K562 (cell line): Measurements from ENCODE around the gene EZH2. TPM values are rescaled to one million over a fixed set of nuclear protein-coding genes. Genes with fewer than 3 reads are reported as not detected.
A peak's percentile ranks its signal among the peaks of the same experiment; 100 is the strongest.

Experiments used
- ATAC-seq: fragments of 200-7000 bp; cut with Tn5 transposase; 3 replicates; pipeline ENCODE4 v1.9.1; 2020; ENCODE audit warnings: moderate library complexity
- BruUV-seq: library from RNA; stranded (reverse); fragments of 400-500 nt; replicated peaks from 2 replicates; lab custom pipeline; 2021; lab: Mats Ljungman, UMichigan
- CTCF ChIA-PET: fragments of 300-600 bp; formaldehyde crosslinking; extraction: SDS; loops from one replicate; lab custom pipeline; 2021; ENCODE audit warnings: low intra/inter-chr PET ratio; lab: Yijun Ruan, JAX
- POLR2A ChIA-PET: fragments of 300-600, 350-650 bp; sonication (Branson Sonifier 250); formaldehyde crosslinking; extraction: SDS; loops from one replicate; lab custom pipeline; 2021; ENCODE audit warnings: antibody characterized with exemption, inconsistent platforms; lab: Yijun Ruan, JAX
- DNase-seq, 4 experiments: peaks; one replicate each; pipeline versions ENCODE4 v3.0.0 to v3.0.0-alpha.2; 2011 to 2018; ENCODE audit warnings: low spot score in 3 of 4, mixed read lengths in 3 of 4; ENCODE audit errors: extremely low read depth in 1 of 4
- FAIRE-seq: peaks from 2 replicates; lab custom pipeline; 2011; peaks lifted over from hg19 to GRCh38; lab: Jason Lieb, UNC
- H2AFZ ChIP-seq: 2 replicates; pipeline ENCODE4 v1.6.0; 2011; ENCODE audit warnings: low read depth, low read length, control low read depth, inconsistent platforms
- H3K27ac ChIP-seq: fragments of 200-600 bp; 3 replicates; pipeline ENCODE4 v1.8.0; 2011; ENCODE audit warnings: low read depth, mild to moderate bottlenecking, control low read depth, inconsistent platforms, low read length, moderate library complexity, mixed read lengths; ENCODE audit errors: extremely low read depth
- H3K27me3 ChIP-seq, 2 experiments: fragments of 300-600 bp in 1 of 2; 2 replicates in 1 of 2; 3 replicates in 1 of 2; pipeline versions ENCODE4 v1.6.0 to v1.8.0; 2011; ENCODE audit warnings: inconsistent platforms in 2 of 2, low read length in 2 of 2, mild to moderate bottlenecking in 1 of 2, mixed read lengths in 1 of 2, moderate library complexity in 1 of 2; ENCODE audit not compliant: control insufficient read depth in 2 of 2, insufficient read depth in 2 of 2
- H3K36me3 ChIP-seq: fragments of 300-600 bp; 3 replicates; pipeline ENCODE4 v1.8.0; 2011; ENCODE audit warnings: mild to moderate bottlenecking, low read length, inconsistent platforms; ENCODE audit not compliant: control insufficient read depth, insufficient read depth
- H3K4me1 ChIP-seq, 2 experiments: fragments of 200-600 bp in 1 of 2; replicated peaks in 1 of 2; 2 replicates in 1 of 2; 3 replicates in 1 of 2; pipeline versions ENCODE4 v1.5.1 to v1.8.0; 2011; ENCODE audit warnings: inconsistent platforms in 2 of 2, low read length in 2 of 2, mild to moderate bottlenecking in 1 of 2, mixed read lengths in 1 of 2, moderate library complexity in 1 of 2; ENCODE audit not compliant: control insufficient read depth in 2 of 2, insufficient read depth in 2 of 2
- H3K4me2 ChIP-seq: 2 replicates; pipeline ENCODE4 v1.6.1; 2011; ENCODE audit warnings: low read length, control low read depth, inconsistent platforms, mixed read lengths; ENCODE audit not compliant: insufficient read depth
- H3K4me3 ChIP-seq: fragments of 200-600 bp; sonication (generic), shearing (Covaris generic); 2 replicates; pipeline ENCODE4 v1.5.1; 2016; ENCODE audit warnings: control low read depth, inconsistent platforms
- H3K79me2 ChIP-seq: fragments of 200-600 bp; 3 replicates; pipeline ENCODE4 v1.8.0; 2011; ENCODE audit warnings: low read length, inconsistent platforms; ENCODE audit not compliant: control insufficient read depth, insufficient read depth
- H3K9ac ChIP-seq, 2 experiments: 2 replicates each; pipeline versions ENCODE4 v1.6.0 to v1.6.1; 2011; ENCODE audit warnings: low read depth in 2 of 2, low read length in 2 of 2, control low read depth in 1 of 2, inconsistent platforms in 1 of 2, mild to moderate bottlenecking in 1 of 2, mixed read lengths in 1 of 2; ENCODE audit not compliant: insufficient read depth in 1 of 2
- H3K9me1 ChIP-seq: one replicate; pipeline ENCODE4 v1.6.0; 2011; ENCODE audit warnings: inconsistent platforms, mild to moderate bottlenecking, low read length, moderate library complexity; ENCODE audit not compliant: control insufficient read depth, insufficient read depth
- H3K9me3 ChIP-seq: replicated peaks from 2 replicates; pipeline ENCODE4 v1.5.1; 2011; ENCODE audit warnings: low read depth, low read length, inconsistent platforms; ENCODE audit not compliant: control insufficient read depth, insufficient read depth
- H4K20me1 ChIP-seq: replicated peaks from 2 replicates; pipeline ENCODE4 v1.6.1; 2011; ENCODE audit warnings: low read length, inconsistent platforms, mixed read lengths; ENCODE audit not compliant: control insufficient read depth, insufficient read depth
- C11orf30 ChIP-seq: fragments of 450-650 bp; IDR thresholded peaks from 2 replicates; pipeline ENCODE4 v1.6.1; 2016; ENCODE audit warnings: low read depth, mild to moderate bottlenecking
- MAFF ChIP-seq: IDR thresholded peaks from 2 replicates; pipeline ENCODE4 v1.6.1; 2012; ENCODE audit warnings: low read length, improper control_type of control experiment
- MAFG ChIP-seq: fragments of 450-650 bp; conservative IDR thresholded peaks from 2 replicates; pipeline ENCODE4 v1.6.1; 2016; ENCODE audit warnings: missing genetic modification characterization, missing compliant biosample characterization
- MAFK ChIP-seq: IDR thresholded peaks from 2 replicates; pipeline ENCODE4 v1.6.1; 2011; ENCODE audit warnings: low read length, improper control_type of control experiment
- ZNF140 ChIP-seq: fragments of 250-450 bp; sonication (Bioruptor Pico); IDR thresholded peaks from 2 replicates; pipeline ENCODE4 v1.8.0; 2021; ENCODE audit warnings: moderate library complexity, mild to moderate bottlenecking, inconsistent platforms
- ZNF316 ChIP-seq: fragments of 450-650 bp; IDR thresholded peaks from 2 replicates; pipeline ENCODE4 v1.6.1; 2016
- WGBS: fragments of 100-300 bp; shearing (Covaris generic); methylation state at CpG from one replicate; pipeline ENCODE4 v1.1.6; 2016; ENCODE audit warnings: low coverage, mixed read lengths; ENCODE audit not compliant: insufficient coverage; ENCODE audit errors: missing lambda C conversion rate; 5-methylcytosine and 5-hydroxymethylcytosine counted together
- in situ Hi-C: fragments of 300-500 bp; cut with MboI; formaldehyde crosslinking; loops from 4 replicates; pipeline ENCODE4 v1.15.0; 2018; ENCODE audit warnings: inconsistent platforms, mixed read lengths
- intact Hi-C: fragments of 100-400 bp; cut with micrococcal nuclease; formaldehyde crosslinking; loops from 2 replicates; pipeline ENCODE4 v1.14.2; 2022
- polyA plus RNA-seq, 8 experiments: library from polyadenylated mRNA; depleted of rRNA in 4 of 8; stranded (reverse) in 5 of 8; unstranded in 3 of 8; fragments of >200 nt; fragmentation: Nextera tagmentation in 2 of 8; fragmentation: Illumina TruSeq in 1 of 8; extraction: Ambion mirVana in 2 of 8; extraction: Trizol in 1 of 8; gene quantifications; 2 replicates each; pipeline versions ENCODE4 v1.2.1 to v1.2.3, GENCODE V29; 2011 to 2014; ENCODE audit warnings: inconsistent platforms in 1 of 8, missing spikeins in 1 of 8
- total RNA-seq, 7 experiments: library from RNA; depleted of rRNA in 6 of 7; stranded (reverse); fragments of >200 nt in 6 of 7; fragmentation: Illumina TruSeq in 2 of 7; extraction: Trizol in 2 of 7; gene quantifications; 2 replicates each; pipeline versions ENCODE4 v1.2.1 to v1.2.3, GENCODE V29; 2011 to 2021; ENCODE audit warnings: low replicate concordance in 1 of 7
- TF ChIP-seq, protein P1 (sequence below): fragments of 450-650 bp; IDR thresholded peaks from one replicate; pipeline ENCODE4 v1.6.1; 2018; ENCODE audit warnings: mild to moderate bottlenecking, moderate library complexity; ENCODE audit not compliant: partially characterized antibody

The EZH2 gene
- total and polyA plus RNA-seq, 9 of the 15 experiments (the other 6 are each of a cell fraction or from before 2014, with no cell fraction given), result 48.7 to 175 (median 98.6) TPM

DNA sequence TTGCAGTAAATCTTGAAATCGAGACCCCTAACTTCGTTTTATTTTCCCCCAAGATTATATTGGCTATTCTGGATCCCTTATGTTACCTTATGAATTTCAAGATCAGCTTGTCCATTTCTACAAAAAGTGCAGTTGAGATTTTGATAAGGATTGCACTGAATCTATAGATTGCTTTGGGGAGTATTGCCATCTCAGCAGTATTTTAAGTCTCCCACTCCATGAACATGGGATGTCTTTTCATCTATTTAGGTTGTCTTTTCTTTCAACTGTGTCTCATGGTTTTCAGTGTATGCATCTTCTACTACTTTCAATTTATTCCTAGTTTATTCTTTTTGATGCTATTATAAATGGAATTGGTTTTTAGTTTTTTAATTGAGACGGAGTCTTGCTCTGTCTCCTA is 89.6 kb downstream of the EZH2 start:
- ChIA-PET POLR2A (no interaction called here), CTCF (no interaction called here)
- H3K4me3 ChIP-seq, result no peak overlapping the region
- no peak overlapping the region for H3K9ac ChIP-seq
- BruUV-seq, result no TSS peak
- H3K36me3 ChIP-seq, result peaks cover 92% of the 10 kb centered on the region
- H3K9me3 ChIP-seq, result peaks cover 4% of the 10 kb centered on the region; the same call in 1 of the 2 replicates
- ATAC-seq (no peak), FAIRE-seq (no peak), DNase-seq (no peak)
- no peak overlapping the region for H3K4me2 ChIP-seq
- no peaks in the 10 kb centered on the region for H3K27me3 ChIP-seq
- in situ Hi-C loops, result no loop called here
- intact Hi-C loops, result loop anchor here (5.0 kb wide), 1 partner anchor 92 kb away; no protein-coding TSS in a partner anchor
- H4K20me1 ChIP-seq, result no peaks in the 10 kb centered on the region
- 96% methylated on average over 3 of the region's 3 CpGs for WGBS
- no peaks in the 10 kb centered on the region for H3K9me1 ChIP-seq
- H2AFZ ChIP-seq, result no peak overlapping the region
- no peak overlapping the region for H3K27ac ChIP-seq
- no peaks in the 10 kb centered on the region for H3K79me2 ChIP-seq
- peaks cover 0 to 2% of the 10 kb centered on the region in 2 experiments; a peak in 2 of 5 replicates for H3K4me1 ChIP-seq
- TF ChIP-seq MAFF (peak; percentile 84), ZNF140 (CRISPR knock-in tag) (no peak), MAFG (tag) (peak; percentile 51), C11orf30 (peak; percentile 79), ZNF316 (peak; percentile 91), MAFK (peak; percentile 80)
- TF ChIP-seq, protein P1, sequence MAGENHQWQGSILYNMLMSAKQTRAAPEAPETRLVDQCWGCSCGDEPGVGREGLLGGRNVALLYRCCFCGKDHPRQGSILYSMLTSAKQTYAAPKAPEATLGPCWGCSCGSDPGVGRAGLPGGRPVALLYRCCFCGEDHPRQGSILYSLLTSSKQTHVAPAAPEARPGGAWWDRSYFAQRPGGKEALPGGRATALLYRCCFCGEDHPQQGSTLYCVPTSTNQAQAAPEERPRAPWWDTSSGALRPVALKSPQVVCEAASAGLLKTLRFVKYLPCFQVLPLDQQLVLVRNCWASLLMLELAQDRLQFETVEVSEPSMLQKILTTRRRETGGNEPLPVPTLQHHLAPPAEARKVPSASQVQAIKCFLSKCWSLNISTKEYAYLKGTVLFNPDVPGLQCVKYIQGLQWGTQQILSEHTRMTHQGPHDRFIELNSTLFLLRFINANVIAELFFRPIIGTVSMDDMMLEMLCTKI, result no peak
